GM23338 (cell line): ENCODE results near the gene DERA. TPM values are rescaled to one million over a fixed set of nuclear protein-coding genes. Genes with fewer than 3 reads are reported as not detected.
"Not testable (repeated sequence)": the region's sequence is repeated elsewhere in the genome, so short reads cannot be mapped to it uniquely, and the experiment has no call there.

ENCODE experiments used
- ATAC-seq: fragments of 200-7000 bp; cut with Tn5 transposase; 3 replicates; pipeline ENCODE4 v1.9.1; 2020
- DNase-seq: peaks from one replicate; pipeline ENCODE4 v3.0.0-alpha.2; 2015; ENCODE audit warnings: low spot score
- H2AFZ ChIP-seq: fragments of 200-600 bp; sonication (generic); 2 replicates; pipeline ENCODE4 v1.8.0; 2016; ENCODE audit warnings: antibody characterized with exemption, mild to moderate bottlenecking, moderate library complexity
- H3F3A ChIP-seq: fragments of 200-600 bp; sonication (generic); replicated peaks from 2 replicates; pipeline ENCODE4 v1.8.0; 2017; ENCODE audit warnings: antibody characterized with exemption, mixed run types, low read depth
- H3K27ac ChIP-seq: fragments of 200-600 bp; sonication (generic); 2 replicates; pipeline ENCODE4 v1.6.1; 2016; ENCODE audit warnings: low read depth
- H3K27me3 ChIP-seq: fragments of 200-600 bp; sonication (generic); 2 replicates; pipeline ENCODE4 v1.8.0; 2016; ENCODE audit warnings: mild to moderate bottlenecking, mixed run types, moderate library complexity; ENCODE audit not compliant: insufficient read depth
- H3K36me3 ChIP-seq: fragments of 200-600 bp; sonication (generic); 2 replicates; pipeline ENCODE4 v1.8.0; 2016; ENCODE audit warnings: mild to moderate bottlenecking; ENCODE audit not compliant: insufficient read depth
- H3K4me1 ChIP-seq: fragments of 200-600 bp; sonication (generic); 2 replicates; pipeline ENCODE4 v1.8.0; 2016; ENCODE audit warnings: mild to moderate bottlenecking, moderate library complexity; ENCODE audit not compliant: insufficient read depth
- H3K4me2 ChIP-seq: fragments of 200-600 bp; sonication (generic); 2 replicates; pipeline ENCODE4 v1.7.1; 2017; ENCODE audit warnings: mixed run types
- H3K4me3 ChIP-seq: fragments of 200-600 bp; sonication (generic); 2 replicates; pipeline ENCODE4 v1.6.1; 2016; ENCODE audit warnings: mixed run types
- H3K79me2 ChIP-seq: fragments of 200-600 bp; sonication (generic); replicated peaks from 2 replicates; pipeline ENCODE4 v1.8.0; 2017; ENCODE audit warnings: mild to moderate bottlenecking; ENCODE audit not compliant: insufficient read depth
- H3K9me2 ChIP-seq: fragments of 200-600 bp; sonication (generic); 2 replicates; pipeline ENCODE4 v1.8.0; 2017; ENCODE audit not compliant: insufficient read depth
- H4K20me1 ChIP-seq: fragments of 200-600 bp; sonication (generic); replicated peaks from 2 replicates; pipeline ENCODE4 v1.8.0; 2017; ENCODE audit warnings: mild to moderate bottlenecking; ENCODE audit not compliant: insufficient read depth
- H3K27ac Mint-ChIP-seq: 2 replicates; pipeline ENCODE4 v1.8.0; 2020; ENCODE audit warnings: inconsistent platforms, mild to moderate bottlenecking, moderate library complexity, mixed read lengths
- H3K27me3 Mint-ChIP-seq: 3 replicates; pipeline ENCODE4 v1.8.0; 2022; ENCODE audit warnings: low read depth, mild to moderate bottlenecking, moderate library complexity, mixed read lengths, inconsistent platforms; ENCODE audit not compliant: insufficient read depth, poor library complexity
- H3K36me3 Mint-ChIP-seq: 3 replicates; pipeline ENCODE4 v1.8.0; 2021; ENCODE audit warnings: low read depth, mild to moderate bottlenecking, inconsistent platforms, moderate library complexity, mixed read lengths
- H3K4me1 Mint-ChIP-seq: 3 replicates; pipeline ENCODE4 v1.8.0; 2020; ENCODE audit warnings: mild to moderate bottlenecking, inconsistent platforms, mixed read lengths
- H3K4me3 Mint-ChIP-seq: 3 replicates; pipeline ENCODE4 v1.8.0; 2021; ENCODE audit warnings: moderate library complexity, mild to moderate bottlenecking, inconsistent platforms, mixed read lengths
- H3K9me3 Mint-ChIP-seq: 3 replicates; pipeline ENCODE4 v1.8.0; 2020; ENCODE audit warnings: moderate library complexity, mild to moderate bottlenecking, inconsistent platforms, mixed read lengths
- CREB1 ChIP-seq: fragments of 250-450 bp; sonication (Bioruptor Pico); IDR thresholded peaks from 2 replicates; pipeline ENCODE4 v1.5.0; 2020; ENCODE audit warnings: low read depth, mild to moderate bottlenecking, moderate library complexity
- CTCF ChIP-seq, 2 experiments: fragments of 200-600 bp in 1 of 2; sonication (generic) in 1 of 2; conservative IDR thresholded peaks; 2 replicates each; pipeline versions ENCODE4 v1.5.1 to v1.6.1; 2016 to 2017; ENCODE audit warnings: antibody characterized with exemption in 2 of 2, low read depth in 2 of 2, mild to moderate bottlenecking in 2 of 2, moderate library complexity in 1 of 2
- ETS1 ChIP-seq: IDR thresholded peaks from 2 replicates; pipeline ENCODE4 v1.6.1; 2016; ENCODE audit warnings: antibody characterized with exemption
- EZH2 ChIP-seq: fragments of 200-600 bp; sonication (generic); IDR thresholded peaks from one replicate; pipeline ENCODE4 v1.8.0; 2017; ENCODE audit warnings: antibody characterized with exemption, mild to moderate bottlenecking, low read depth; ENCODE audit not compliant: unreplicated experiment
- JUNB ChIP-seq: IDR thresholded peaks from one replicate; pipeline ENCODE4 v1.6.1; 2016; ENCODE audit warnings: antibody characterized with exemption; ENCODE audit not compliant: unreplicated experiment
- NANOG ChIP-seq: IDR thresholded peaks from 2 replicates; pipeline ENCODE4 v1.6.1; 2016; ENCODE audit warnings: antibody characterized with exemption, borderline replicate concordance
- POLR2AphosphoS5 ChIP-seq: IDR thresholded peaks from 2 replicates; pipeline ENCODE4 v1.6.1; 2016; ENCODE audit warnings: antibody characterized with exemption, low read depth
- ZNF331 ChIP-seq: fragments of 250-450 bp; sonication (Bioruptor Pico); IDR thresholded peaks from 2 replicates; pipeline ENCODE4 v1.5.0; 2020; ENCODE audit warnings: low read depth, mild to moderate bottlenecking, moderate library complexity
- ZNF462 ChIP-seq: fragments of 250-450 bp; sonication (Bioruptor Pico); IDR thresholded peaks from 2 replicates; pipeline ENCODE4 v1.5.0; 2020; ENCODE audit warnings: mild to moderate bottlenecking, moderate library complexity
- polyA plus RNA-seq: library from polyadenylated mRNA; unstranded; fragments of >200 nt; fragmentation: Nextera tagmentation; extraction: Ambion mirVana; gene quantifications from 2 replicates; pipeline ENCODE4 v1.2.1, GENCODE V29; 2016
- total RNA-seq: library from RNA; depleted of rRNA; stranded (reverse); fragments of >200 nt; shearing (Covaris generic); gene quantifications from 2 replicates; pipeline ENCODE4 v1.2.3, GENCODE V29; 2014

Gene DERA
- total and polyA plus RNA-seq, 2 experiments from 2014 or later: 20.4 to 27.3 TPM

GRCh38 chr12:16056910-16057309 is 145.8 kb downstream of the DERA start:
- Histone ChIP-seq H3K9me2 (no peaks in the 10 kb centered on the region; the same call in 1 of the 2 replicates), H3K79me2 (no peaks in the 10 kb centered on the region), H3K27ac (no peak overlapping the region), H2AFZ (no peak overlapping the region), H3F3A (no peaks in the 10 kb centered on the region), H3K36me3 (no peaks in the 10 kb centered on the region), H3K4me1 (no peaks in the 10 kb centered on the region), H3K4me3 (no peak overlapping the region), H4K20me1 (no peaks in the 10 kb centered on the region), H3K27me3 (no peaks in the 10 kb centered on the region), H3K4me2 (no peak overlapping the region)
- Mint-ChIP-seq H3K4me1 (no peaks in the 10 kb centered on the region; the same call in 2 of the 3 replicates), H3K4me3 (no peak overlapping the region), H3K9me3 (0 out of 3 replicates have a peak, but pooled peaks cover 3% of the 10 kb centered on the region), H3K36me3 (no peaks in the 10 kb centered on the region; the same call in 2 of the 3 replicates), H3K27ac (no peak overlapping the region), H3K27me3 (no peaks in the 10 kb centered on the region)
- no peak for ATAC-seq
- no peak for TF ChIP-seq NANOG
- DNase-seq: no peak

- not testable (repeated sequence) for H4K20me1 ChIP-seq, ATAC-seq, H3K36me3 ChIP-seq, H3K27me3 Mint-ChIP-seq, H3K9me3 Mint-ChIP-seq, H3K27me3 ChIP-seq, H3K4me1 ChIP-seq, H3K4me1 Mint-ChIP-seq, H3K27ac Mint-ChIP-seq, H3K36me3 Mint-ChIP-seq, H3K79me2 ChIP-seq, H3K9me2 ChIP-seq, H3K4me3 ChIP-seq, DNase-seq, H3K27ac ChIP-seq, H2AFZ ChIP-seq, H3K4me3 Mint-ChIP-seq, H3F3A ChIP-seq, H3K4me2 ChIP-seq
Observed at GRCh38 chr12:16057351-16057751, 146.2 kb downstream of the DERA start.

GRCh38 chr12:16062611-16063010 is 151.5 kb downstream of the DERA start:
- Histone ChIP-seq H3K36me3 (no peaks in the 10 kb centered on the region), H3K27me3 (no peaks in the 10 kb centered on the region), H3K27ac (no peak overlapping the region), H3K4me3 (no peak overlapping the region), H3K4me1 (no peaks in the 10 kb centered on the region), H4K20me1 (no peaks in the 10 kb centered on the region), H3K79me2 (no peaks in the 10 kb centered on the region), H3F3A (no peaks in the 10 kb centered on the region), H3K9me2 (no peaks in the 10 kb centered on the region; the same call in 1 of the 2 replicates), H2AFZ (no peak overlapping the region), H3K4me2 (no peak overlapping the region)
- Mint-ChIP-seq H3K27me3 (no peaks in the 10 kb centered on the region), H3K27ac (no peak overlapping the region), H3K9me3 (no peaks in the 10 kb centered on the region), H3K4me3 (no peak overlapping the region), H3K36me3 (no peaks in the 10 kb centered on the region), H3K4me1 (no peaks in the 10 kb centered on the region)
- DNase-seq (no peak), ATAC-seq (no peak)
- no peak for TF ChIP-seq NANOG
- TF ChIP-seq JUNB: no peak
- TF ChIP-seq ETS1: no peak
- TF ChIP-seq CREB1: no peak
- TF ChIP-seq ZNF462: no peak
- TF ChIP-seq CTCF (conservative IDR thresholded peaks at IDR 0.05; ENCODE audit: low read depth in 2 of 2): no peak
- no peak for TF ChIP-seq EZH2
- TF ChIP-seq ZNF331: no peak
- no peak for TF ChIP-seq POLR2AphosphoS5
